Measurements from ENCODE around the gene SYT2.

GRCh38 chr1:202568826-202569225, 141.4 kb downstream of the SYT2 start:
- TF ChIP-seq, protein P1, sequence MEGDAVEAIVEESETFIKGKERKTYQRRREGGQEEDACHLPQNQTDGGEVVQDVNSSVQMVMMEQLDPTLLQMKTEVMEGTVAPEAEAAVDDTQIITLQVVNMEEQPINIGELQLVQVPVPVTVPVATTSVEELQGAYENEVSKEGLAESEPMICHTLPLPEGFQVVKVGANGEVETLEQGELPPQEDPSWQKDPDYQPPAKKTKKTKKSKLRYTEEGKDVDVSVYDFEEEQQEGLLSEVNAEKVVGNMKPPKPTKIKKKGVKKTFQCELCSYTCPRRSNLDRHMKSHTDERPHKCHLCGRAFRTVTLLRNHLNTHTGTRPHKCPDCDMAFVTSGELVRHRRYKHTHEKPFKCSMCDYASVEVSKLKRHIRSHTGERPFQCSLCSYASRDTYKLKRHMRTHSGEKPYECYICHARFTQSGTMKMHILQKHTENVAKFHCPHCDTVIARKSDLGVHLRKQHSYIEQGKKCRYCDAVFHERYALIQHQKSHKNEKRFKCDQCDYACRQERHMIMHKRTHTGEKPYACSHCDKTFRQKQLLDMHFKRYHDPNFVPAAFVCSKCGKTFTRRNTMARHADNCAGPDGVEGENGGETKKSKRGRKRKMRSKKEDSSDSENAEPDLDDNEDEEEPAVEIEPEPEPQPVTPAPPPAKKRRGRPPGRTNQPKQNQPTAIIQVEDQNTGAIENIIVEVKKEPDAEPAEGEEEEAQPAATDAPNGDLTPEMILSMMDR (conservative IDR thresholded peaks at IDR 0.05 in 1 of 2, IDR thresholded peaks at IDR 0.05 in 1 of 2; ENCODE audit: extremely low read depth in 1 of 2, insufficient read depth in 1 of 2, low read depth in 1 of 2, low read length in 2 of 2): no peak
- no peak for TF ChIP-seq EZH2 (IDR thresholded peaks at IDR 0.05; ENCODE audit: borderline replicate concordance, low read length)

Measured in mammary epithelial cell (primary cell).